GM21390 (cell line): Measurements from ENCODE around the gene LSM7.

ENCODE experiments used
- ATAC-seq: cut with Tn5 transposase; IDR thresholded peaks from one replicate; pipeline ENCODE4 v1.9.1; 2021; ENCODE audit not compliant: unreplicated experiment

Gene LSM7

GRCh38 chr19:2305452-2306280 is 22.7 kb downstream of the LSM7 start:
- no peak for ATAC-seq

DNA sequence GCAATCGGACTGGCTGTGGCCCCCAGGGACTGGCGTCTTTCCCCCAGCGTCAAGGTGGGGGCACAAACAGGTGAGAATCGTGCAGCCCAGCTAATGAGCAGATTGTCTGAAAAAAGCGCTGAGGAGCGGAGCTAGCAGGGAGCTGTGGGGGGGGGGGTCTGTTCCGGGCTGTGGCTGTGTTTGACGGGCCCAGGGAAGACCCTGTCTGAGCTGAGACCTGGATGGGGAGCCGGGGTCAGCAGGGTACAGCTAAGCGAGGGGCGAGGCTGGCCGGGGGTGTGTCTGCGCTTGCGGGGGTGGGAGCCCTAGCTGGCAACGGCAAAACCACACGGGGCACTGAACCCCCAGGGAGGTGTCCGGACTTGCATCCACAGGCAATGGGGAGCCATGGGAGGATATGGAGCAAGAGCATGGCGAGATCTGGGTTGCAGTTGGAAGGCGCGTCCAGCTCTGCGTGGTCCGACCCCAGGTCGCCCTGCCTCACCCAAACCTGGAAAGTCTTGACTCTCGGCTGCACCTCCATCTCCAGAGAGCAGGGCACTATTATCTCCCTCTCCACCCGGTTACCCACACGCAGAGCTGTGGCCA is 25.1 kb downstream of the LSM7 start:
- no peak for ATAC-seq

DNA sequence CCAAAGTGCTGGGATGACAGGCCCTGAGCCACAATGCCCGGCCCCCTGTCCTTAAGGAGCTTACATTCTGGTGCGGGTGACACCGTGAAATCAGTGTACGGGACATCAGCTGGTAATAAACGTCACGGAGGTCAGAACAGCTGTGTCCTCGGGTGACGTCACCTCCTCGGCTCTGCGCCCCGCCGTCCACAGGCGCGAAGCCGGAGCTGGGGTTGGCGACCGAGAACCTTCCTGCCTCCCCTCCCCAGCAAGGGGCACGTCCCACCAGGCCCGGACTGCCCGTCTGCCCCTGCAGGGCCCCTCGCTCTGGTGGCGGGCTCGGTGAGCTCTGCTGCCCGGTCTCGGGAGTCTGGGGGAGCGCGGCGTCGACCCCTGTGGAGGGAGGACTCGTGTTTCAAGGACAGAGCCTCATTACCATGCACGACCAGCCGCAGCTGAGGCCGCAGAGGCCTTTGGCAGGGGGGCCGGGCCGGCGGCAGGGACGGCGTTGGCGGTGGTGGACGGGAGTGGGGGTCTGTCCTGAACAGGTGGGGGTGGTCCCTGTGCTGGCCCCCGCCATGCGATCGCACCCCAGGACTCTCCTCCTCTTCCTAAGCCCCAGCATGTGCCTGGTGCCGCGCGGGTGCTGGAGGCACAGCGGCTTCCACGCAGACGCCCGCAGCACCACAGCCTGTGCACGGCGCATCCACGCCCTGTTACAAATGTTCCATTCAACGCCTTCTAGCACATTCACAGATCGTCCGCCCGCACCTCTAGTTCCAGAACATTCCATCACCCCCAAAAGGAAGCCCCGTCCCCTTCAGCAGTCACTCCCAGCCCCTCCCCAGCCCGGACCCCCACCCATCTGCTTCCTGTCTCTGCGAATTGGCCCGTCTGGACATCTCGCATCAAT is 25.8 kb downstream of the LSM7 start:
- ATAC-seq, result no peak

DNA sequence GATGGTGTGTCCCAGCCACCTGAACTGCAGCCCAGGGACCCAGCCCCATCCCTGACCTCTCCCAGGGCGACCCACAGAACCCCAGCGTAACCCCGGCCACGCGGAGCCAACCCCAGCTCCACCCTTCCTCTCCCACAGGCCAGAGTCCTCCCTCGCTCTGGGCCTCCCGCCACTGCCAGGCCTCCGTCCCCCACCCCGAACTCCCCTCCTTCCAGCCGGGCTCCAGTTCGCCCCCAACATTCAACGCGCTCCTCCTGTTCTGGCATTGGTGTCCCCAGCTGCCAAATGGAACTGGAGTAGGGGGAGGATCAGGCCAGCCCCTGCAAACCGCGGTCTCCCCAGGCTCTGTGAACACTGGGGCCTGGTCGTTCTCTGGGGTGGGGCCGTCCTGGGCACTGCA is 27.9 kb downstream of the LSM7 start:
- no peak for ATAC-seq

DNA sequence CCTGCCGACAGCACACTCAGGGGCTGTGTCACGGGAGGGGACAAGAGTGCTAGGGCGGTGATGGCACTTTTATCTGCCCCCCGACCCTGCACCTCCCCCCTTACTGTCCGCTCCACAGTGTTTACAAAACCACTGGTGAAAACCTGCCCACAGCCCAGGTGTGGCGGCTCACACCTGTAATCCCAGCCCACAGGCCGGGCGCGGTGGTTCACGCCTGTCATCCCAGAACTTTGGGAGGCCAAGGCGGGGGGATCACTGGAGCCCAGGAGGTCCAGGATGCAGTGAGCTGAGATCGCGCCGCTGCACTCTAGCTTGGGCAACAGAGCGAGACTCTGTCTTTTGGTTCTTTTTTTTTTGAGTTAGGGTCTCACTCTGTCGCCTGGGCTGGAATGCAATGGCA is 32.2 kb downstream of the LSM7 start:
- no peak for ATAC-seq

DNA sequence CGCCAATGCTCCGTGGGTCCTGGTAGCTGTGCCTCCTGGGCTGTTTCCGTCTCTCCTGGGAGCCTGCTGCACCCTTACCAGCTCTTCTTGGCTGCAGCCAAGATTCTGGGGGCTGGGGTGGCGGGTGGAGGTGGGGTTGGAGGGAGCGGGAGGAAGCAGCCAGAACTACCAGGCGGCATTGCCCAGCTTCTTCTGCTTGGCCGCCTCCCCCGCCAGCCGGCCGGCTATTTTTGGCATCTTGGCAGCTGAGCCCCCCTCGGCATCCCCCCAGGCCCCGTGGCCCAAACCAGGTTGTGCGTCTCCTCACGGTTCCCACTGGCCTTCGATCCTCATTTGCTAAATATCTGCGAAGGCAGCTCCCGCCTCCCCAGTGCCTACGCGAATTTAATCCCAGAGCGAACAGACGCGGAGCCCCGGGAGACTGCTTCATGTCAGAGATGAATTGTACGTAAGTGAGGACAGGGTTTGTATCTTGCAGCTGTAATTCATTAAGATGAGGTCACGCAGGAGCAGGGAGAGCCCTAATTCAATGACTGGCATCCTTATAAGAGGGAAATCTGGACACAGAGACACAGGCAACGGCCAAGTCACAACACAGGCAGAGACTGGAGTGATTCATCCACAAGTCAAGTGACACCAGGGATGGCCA is 33.6 kb downstream of the LSM7 start:
- ATAC-seq, result no peak

DNA sequence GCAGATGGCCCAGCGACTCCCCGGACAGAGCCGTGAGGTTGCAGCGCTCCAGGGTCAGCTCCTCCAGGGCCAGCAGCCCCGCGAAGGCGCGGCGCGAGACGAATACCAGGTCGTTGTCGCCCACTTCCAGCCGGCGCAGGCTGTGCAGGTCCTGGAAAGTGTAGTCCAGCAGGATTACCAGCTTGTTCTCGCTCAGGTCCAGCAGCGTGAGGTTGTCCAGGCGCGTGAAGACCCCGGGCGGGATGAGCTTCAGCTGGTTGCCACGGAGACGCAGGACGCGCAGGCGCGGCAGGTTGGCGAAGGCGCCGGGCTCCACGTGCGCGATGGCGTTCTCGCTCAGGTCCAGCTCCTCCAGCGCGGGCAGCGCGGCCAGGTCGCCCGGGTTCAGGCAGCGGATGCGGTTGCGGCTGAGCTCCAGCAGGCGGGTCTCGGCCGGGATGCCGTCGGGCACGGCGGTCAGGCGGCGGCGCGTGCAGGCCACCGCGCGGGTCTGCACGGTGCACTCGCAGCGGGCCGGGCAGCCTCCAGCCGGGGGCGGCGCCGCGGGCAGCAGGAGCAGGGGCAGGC is 37.1 kb downstream of the LSM7 start:
- ATAC-seq, result no peak

DNA sequence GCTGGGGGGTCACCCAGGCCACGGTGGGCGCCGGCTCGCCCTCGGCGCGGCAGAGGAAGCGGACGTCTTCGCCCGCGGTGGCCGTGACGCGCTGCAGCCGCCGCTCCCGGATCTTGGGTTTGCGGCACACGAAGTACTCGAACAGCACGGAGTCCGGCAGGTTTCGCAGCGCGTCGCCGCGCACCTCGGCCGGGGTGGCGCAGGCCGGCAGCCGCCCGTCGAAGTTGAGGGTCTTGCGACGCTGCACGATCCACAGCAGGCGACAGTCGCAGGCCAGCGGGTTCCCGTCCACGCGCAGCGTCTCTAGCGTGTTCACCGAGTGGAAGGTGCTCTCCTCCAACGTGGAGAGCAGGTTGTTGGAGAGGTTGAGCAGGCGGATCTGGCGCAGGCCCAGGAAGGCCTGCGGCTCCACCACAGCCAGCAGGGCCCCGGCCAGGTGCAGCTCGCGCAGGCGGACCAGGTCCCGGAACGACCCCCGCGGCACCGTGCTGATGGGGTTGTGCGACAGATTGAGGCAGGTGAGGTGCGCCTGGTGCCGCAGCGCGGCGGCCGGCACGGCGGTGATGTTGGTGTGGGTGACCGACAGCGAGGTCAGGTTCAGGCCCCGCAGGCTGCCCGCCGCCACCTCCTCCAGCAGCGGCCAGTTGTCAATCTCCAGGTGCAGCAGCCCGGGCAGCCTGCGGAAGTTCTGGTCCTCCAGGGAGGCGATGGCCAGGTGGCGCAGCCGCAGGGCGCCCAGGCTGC is 37.8 kb downstream of the LSM7 start:
- no peak for ATAC-seq

DNA sequence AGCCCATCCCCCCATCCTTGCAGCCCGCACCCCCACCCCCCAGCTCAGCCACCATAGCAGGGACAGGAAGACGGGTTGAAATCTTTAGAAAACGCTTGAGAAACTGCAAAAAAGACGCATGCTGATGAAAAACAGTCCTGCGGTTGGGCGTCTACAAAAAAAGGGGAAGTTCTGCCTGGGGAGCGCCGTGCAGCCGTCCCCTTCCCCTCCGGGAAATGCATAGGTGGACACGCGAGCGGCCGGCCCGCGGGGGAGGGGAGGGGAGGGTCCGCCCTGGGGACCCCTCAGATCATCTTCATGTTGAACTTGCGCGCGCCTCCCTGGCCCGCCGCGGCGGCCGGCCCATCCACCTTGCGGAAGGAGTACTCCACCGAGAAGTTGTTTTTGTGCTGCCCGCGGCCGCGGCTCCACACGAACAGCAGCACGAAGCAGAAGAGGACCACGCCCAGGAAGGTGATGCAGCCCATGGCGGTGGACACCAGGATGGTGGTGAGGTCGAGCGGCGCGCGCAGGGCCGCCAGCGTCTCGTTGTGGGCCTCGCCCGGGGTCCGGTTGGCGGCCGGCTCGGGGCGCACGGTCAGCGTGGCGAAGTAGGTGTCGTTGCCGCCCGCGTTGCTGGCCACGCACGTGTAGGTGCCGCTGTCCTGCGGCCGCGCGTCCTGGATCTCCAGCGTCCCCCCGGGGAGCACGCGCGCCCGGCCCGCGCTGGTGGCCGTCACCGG is 38.5 kb downstream of the LSM7 start:
- no peak for ATAC-seq

DNA sequence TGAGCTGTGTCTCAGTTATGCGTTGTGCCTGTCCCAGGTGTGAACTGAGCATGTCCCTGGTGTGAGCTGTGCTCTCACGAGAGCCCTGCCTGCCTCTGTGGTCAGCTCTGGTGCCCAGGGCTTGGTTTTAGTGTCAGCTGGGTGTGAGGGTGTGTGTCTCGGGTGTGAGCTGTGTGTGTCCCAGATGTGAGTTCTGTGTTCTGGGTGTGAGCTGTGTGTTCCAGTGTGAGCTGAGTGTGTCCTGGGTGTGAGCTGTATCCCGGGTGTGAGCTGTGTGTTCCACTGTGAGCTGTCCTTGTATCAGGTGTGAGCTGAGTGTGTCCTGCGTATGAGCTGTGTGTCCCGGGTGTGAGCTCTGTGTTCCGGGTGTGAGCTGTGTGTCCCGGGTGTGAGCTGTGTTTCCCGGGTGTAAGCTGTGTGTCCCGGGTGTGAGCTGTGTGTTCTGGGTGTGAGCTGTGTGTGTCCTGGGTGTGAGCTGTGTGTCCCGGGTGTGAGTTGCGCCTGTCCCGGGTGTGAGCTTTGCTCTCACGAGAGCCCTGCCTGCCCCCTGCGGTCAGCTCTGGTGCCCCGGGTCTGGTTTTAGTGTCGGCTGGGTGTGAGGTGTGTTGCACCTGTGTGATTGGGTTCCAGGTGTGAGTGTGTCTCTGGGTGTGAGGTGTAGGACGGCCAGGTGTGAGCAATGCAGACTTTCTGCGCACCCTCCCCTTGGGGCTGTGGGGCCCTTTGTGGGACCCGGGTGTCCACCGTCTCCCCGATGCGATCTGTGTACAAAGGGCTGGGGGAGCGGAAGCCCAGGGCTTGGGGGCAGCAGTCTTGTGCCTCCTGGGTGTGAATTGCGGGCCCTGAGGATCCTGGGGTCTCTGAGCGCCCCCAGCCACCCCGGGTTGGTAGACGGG is 39.3 kb downstream of the LSM7 start:
- no peak for ATAC-seq

DNA sequence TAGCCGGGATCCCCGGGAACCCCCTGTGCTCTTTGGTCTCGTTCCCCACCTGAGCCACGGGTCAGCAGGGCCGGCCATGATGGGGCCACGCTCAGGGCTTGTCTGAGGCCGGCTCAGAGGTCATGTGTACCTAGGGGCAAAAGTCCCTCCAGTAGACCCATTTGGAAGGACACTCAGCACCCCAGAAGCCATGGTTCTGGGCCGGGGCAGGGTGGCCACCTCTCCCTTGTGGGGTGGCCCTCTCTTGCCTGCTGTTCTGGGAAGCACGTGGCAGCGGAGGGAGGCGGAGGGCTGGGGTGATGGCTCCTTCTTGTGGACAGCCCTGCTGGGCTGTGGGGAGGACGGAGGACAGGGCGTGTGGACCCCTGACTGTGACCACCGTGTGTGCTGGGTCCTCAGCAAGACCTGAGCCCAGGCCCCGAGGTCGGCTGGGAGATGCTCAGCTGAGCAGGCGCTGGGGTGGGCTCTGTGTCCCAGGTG is 40.0 kb downstream of the LSM7 start:
- no peak for ATAC-seq

- ATAC-seq, result no peak
Observed at GRCh38 chr19:2287585-2288337, 40.6 kb downstream of the LSM7 start.

DNA sequence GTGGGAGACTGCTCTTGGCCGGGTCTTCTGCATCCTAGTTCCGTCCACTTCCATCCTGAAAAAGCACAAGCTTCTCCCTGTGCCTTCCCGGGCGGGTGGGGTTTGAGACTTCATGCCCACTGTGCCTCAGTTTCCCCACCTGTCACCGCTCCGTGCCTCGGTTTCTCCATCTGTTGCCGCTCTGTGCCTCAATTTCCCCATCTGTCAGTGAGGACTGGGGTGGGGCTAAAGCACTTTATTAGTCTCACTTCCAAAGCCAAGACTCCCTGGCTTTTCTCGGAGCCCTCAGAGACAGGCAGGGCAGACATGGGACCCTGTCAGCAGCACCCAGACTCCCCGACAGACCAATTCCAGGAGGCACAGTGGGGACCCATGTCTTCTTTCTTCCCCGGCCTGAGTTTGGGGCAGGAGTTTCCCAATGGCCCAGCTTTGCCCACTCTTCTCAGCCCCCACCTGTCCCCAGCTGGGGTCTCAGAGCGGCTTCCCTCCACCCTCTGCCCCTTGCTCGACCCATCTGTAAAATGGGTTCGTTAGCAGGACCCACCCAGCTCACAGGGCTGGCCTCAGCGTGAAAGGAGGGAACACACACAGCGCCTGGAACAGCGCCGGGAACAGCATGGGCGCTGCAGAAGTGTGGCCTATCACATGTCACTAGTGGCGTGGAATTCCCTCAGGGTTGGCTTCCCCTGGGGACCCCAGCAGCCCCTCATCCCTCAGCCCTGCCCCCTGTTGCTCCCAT is 41.8 kb downstream of the LSM7 start:
- no peak for ATAC-seq

- ATAC-seq, result no peak
Observed at GRCh38 chr19:2283835-2284507, 44.4 kb downstream of the LSM7 start.

DNA sequence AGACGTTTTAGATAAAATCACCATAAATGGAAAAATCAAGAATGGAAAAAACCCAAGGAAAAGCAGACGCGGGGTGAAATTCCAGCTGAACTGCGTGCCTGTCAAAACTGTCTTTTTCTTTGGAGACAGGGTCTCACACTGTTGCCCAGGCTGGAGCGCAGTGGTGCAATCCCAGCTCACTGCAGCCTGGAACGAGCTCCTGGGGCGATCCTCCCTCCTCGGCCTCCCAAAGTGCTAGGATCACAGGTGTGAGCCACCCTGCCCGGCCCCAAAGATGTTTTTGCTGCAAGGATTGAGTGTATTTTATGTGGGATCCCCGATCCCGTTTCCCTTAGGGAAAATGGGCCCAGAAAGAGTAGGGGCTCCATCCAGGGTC is 45.5 kb downstream of the LSM7 start:
- no peak for ATAC-seq

DNA sequence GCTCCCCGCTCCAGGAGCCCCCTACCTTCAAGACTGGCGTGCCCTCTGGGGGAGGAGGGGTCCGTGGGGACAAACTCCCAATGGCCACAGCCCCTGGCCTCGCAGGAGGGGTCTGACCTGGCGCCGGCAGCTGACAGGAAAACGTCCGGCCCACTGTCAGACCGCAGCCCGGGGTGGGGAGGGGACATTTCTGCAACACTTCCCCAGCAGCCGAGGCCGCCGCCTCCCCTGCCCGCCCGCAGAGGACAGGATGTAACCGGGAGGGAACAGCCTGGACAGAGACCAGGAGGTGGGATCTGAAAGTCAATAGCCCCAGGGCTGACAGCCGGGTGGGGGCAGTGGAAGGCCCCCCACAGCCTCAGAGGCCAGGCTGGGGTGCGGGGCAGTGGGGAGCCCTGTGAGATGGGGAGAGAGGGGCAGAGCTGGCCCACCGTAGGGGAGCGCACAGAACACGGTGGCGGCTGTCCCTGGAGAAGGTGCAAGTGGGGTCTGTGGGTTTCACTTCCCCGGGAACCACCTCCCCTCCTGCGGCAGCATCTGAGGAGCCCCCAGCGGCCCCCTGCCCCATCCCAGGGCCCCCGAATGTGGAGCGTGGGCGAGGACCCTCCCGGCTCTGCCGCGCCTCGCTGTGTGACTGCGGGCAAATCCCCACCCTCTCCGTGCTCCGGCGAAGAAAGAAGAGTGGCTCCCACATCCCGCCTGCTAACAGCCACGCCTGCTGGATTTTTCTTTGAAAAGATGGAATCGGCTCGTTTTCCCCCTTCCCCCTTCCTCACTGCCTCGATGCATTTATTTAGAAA is 46.1 kb downstream of the LSM7 start, which contains the start of gene PEAK3:
Gene PEAK3 (minus strand): TSS at position 114 of the 800 bp plus-strand sequence. CDS start 1,244 bp downstream, outside the sequence.
- no peak for ATAC-seq
